Stimulated activated CD8-positive, alpha-beta memory T cell treated with anti-CD3 and anti-CD28 coated beads, Interleukin-15, amount 100 ng/mL, for 1 hour (primary cell): ENCODE measurements around the gene SPSB4.
"Not testable (repeated sequence)": the region's sequence is repeated elsewhere in the genome, so short reads cannot be mapped to it uniquely, and the experiment has no call there.

Source experiments
- DNase-seq: peaks from one replicate; pipeline ENCODE4 v3.0.0-alpha.2; 2020; ENCODE audit warnings: low read depth

SPSB4 gene

DNA sequence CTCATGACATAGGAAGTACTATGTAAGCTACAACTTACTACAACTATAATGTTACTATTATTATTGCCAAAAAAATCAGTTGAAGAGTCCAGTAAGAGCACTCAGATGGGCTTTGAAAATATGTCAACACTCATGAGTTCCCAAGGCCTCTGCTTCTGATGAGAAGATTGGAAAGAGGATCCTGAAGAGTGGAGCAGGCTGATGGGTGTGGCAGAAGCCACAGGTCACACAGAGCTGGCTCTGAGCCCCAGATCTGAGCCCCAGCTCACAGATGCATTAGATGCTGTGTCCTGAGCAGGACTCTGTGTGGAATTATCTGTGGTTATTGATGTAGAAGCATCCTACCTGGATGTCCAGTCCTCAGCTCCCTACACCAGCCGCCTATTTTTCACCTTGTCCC is 65.6 kb downstream of the SPSB4 start:
- DNase-seq: no peak

DNA sequence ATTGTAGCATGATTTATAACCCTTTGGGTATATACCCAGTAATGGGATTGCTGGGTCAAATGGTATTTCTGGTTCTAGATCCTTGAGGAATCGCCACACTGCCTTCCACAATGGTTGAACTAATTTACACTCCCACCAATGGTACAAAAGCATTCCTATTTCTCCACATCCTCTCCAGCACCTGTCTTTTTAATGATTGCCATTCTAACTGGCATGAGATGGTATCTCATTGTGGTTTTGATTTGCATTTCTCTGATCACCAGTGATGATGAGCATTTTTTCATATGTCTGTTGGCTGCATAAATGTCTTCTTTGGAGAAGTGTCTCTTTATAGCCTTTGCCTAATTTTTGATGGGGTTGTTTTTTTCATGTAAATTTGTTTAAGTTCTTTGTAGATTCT is 66.8 kb downstream of the SPSB4 start:
- not testable (repeated sequence) for DNase-seq

DNA sequence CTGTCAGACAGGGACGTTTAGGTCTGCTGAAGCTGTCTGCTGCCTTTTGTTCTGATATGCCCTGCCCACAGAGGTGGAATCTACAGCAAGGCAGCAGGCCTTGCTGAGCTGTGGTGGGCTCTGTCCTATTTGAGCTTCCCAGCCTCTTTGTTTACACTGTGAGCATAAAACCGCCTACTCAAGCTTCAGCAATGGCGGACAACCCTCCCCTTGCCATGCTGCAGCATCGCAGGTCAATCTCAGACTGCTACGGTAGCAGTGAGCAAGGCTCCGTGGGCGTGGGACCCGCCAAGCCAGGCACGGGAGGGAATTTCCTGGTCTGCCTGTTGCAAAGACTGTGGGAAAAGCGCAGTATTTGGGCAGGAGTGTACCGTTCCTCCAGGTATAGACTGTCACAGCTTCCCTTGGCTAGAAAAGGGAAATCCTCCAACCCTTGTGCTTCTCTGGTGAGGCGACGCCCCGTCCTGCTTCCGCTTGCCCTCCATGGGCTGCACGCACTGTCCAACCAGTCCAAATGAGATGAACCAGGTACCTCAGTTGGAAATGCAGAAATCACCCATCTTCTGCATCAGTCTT is 71.4 kb downstream of the SPSB4 start:
- DNase-seq: no peak

DNA sequence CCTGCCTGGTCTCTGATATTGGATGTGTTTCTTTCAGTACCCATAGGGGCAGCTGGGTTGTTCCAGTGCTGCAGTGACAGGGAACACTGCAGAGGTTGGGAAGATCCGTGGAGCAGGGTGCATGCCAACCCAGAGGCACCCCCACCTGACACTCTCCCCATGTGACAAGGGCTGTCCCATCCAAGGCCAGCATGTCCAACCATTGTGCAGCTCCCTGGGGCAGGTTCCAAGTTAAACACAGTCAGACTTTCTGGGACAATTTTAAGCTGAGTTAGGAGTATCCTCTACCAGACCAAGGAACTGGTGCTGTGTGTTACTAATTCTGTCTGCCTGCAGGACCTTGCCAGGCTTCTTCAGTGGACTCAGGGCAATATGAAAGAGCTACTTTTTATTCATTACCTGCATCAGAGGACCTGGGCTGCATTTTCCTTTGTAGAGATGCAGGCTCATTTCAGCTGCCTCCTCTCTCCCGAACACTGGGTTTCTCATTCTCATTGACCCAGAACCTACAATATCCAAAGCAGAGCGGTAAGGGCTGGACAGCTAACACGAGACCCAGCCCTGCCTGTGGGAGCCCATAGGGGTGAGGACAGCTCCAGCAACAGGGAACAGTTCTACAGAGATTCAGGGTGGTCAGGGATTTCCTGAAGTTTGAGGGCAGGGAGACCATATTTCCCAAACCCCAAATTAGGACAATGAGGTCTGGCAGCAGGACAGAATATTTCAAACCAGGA is 72.7 kb downstream of the SPSB4 start:
- no peak for DNase-seq

DNA sequence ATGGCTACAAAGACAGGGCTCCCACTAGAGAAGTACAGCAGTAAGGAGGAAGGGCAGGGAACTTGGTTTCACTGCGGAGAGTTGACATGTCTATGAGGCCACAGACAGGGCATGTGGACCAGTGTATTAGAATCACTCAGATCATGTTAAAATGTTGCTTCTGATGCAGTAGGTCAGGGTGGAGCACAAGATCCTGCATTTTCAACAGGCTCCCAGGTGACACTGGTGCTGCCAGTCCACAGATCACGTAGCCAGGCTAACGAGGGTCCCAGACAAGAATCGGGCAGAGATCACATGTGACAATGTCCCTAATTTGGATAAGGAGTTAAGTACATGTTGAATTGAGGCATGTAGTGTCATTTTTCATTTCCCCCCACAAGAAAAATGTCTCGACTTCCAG is 73.6 kb downstream of the SPSB4 start:
- DNase-seq: no peak

DNA sequence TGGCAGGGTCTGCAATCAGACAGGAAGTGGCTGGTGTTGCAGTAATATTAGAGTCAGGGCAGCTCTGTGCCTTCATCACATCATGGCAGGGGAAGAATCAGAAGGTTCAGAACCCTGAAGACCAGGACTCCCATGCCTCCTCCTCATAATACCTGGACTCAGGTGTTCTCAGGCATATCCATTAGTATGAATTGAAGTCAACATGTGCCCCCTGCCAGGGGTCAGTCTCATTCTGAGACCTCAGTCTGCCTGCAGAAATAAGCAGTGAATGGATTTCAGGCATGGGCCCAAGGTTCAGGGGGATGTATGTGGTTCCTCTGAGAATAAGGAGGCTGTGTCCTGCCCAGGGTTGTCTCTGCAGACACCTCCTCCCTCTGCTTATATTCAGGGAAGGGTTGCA is 74.2 kb downstream of the SPSB4 start:
- no peak for DNase-seq

DNA sequence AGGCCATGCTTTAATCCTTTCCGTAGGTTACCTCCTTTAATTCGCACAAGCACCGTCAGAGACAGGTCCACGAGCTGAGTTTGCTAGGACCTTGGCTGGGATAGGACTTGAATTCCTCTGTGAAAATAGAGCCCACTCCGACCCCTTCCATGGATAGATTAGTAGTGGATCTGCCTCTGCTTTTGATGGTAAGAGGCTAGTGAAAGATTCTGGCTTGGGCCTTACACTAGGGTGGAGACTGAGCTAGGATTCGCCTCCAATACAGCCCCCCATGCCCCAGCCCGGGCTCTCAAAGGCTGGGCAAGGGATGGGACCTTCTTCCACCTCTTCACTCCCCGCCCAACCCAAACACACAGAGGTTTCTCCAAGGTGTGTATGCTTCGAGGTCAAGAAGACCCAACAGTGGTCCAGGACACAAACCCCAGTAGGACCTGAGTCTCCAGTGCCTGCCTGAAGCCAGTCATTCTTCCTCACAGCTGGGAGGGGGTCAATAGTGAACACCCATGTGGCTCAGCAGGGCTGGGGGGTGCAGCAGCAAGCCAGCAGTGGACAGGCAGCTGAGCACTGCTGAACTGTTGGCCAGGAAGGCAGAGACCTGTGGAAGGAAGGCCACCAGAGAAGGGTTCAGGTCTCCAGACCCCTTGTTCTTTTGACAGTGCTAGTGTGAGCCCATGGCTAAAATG is 75.7 kb downstream of the SPSB4 start:
- DNase-seq: no peak

DNA sequence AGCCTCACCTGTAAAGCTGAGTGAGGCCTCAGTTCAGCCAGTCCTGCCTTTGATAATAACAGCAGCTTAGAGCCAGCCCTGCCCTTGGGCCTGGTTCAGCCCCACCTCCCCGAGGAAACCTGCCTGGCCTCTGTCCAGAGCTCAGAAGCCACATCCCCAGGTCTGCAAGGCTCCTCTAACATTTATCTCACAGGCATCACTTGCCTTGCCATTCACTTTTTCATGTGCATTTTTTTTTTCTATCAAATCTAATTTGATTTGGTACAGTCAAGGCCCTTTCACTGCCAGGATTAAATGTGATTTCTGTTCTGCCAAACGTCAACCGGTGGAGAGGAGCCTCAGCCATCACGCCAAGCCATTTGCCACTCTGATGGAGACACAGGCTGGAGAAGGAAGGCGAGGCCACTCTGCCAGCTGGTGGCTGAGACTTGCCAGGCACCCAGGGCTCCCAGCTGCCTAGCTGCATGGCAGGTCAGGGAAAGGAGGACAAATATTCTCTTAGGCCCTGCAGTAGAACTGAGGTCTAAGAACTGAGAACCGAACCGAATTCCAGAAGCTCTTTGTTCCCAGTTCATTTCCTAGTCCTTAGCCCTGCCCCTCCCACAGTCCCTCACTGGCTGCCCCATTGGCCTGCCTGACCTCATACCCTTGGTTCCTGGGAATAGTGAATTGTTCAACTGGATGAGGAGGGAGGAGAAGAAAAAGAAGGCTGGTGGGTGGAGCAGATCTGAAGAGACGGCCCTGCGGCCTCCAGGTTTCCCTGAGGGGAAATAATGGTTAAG is 76.4 kb downstream of the SPSB4 start:
- DNase-seq: no peak

DNA sequence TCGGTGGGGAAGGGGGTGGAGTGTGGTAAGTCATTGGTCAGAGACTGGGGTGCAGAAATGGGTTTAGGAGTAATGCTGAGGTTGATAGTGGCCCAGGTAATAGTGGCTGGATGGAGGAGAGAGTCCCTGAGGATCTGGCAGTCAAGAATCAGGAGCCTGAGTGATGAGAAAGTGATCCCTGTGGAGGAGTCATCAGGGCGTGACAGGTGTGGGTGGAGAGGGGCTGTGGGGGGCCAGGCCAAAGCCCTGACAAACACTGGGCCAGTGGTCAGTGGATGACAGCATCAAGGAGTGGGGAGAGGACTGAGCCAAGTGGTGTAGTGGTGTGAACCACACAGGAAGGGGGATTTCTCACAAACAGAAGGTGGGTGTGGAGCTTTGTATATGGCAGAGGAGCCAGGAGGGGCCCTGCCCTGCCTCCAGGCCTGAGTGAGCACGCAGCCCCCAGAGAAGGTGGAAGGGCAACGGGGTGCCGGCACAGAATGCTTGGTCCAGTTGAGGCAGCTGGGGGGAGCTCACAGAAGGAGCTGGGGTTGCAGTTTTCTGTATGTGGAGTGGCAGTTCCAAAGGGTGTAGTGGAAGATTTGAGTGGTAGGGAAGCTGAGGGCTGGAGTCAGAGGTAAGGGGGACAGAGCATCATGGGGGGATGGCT is 77.1 kb downstream of the SPSB4 start:
- no peak for DNase-seq

DNA sequence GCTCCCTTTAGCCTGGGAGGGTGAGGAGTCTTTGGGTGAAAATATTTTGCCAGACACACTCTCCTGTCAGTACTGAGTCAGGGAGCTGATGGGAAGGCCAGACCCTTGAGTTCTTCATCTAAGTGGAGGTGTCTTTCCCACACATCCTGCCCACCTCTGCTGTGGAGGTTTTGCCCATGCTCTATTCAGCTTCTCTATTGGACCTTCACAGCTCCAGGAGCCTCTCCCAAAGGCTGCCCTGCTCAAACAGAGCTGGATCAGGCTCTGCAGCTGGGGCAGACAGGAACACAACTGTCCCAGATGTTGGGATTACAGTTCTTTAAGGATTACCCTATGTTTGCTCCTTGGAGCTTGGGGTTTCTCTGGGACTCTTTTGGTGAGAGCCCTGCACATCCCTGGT is 77.9 kb downstream of the SPSB4 start:
- no peak for DNase-seq

DNA sequence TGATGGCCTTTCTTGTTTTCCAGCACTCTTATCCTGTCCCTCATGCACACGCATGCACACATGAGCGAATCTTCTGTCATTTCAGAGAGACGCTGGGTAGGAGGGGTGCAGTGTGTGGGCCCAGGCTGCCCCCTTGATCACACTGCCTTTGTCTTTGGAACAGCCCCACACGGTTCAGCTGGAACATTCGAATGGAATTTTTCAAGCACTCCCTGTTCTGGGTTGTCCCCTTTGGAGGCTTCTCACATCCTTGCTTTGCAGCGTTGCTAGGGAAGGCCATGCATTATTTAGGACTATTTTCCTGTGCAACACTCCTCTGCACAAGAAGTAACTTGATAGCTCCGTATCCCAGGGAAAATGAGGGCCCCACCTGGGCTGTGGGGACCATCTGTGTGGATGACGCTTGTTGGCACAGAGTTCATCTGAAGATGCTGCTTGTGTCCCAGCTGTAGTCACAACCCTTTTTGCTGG is 78.4 kb downstream of the SPSB4 start:
- DNase-seq: no peak

DNA sequence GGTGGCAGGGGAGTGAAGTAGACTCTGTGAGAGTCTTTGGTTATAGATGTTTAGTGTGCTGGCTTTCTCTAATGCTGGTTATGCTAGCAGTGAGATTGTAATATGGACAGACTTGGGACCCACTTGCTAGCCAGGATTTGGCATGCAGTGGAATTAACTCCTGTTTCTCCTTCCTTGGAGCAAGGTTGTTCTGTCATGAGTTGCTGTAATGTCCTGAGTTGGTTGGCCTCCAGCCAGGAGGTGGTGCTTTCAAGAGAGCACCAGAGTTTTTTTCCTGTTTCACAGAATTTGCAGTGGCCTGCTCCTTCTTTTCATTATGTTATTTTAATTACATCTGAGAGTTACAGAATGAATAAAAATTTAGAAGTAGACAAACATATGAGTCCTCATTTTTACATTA is 92.4 kb downstream of the SPSB4 start:
- no peak for DNase-seq

DNA sequence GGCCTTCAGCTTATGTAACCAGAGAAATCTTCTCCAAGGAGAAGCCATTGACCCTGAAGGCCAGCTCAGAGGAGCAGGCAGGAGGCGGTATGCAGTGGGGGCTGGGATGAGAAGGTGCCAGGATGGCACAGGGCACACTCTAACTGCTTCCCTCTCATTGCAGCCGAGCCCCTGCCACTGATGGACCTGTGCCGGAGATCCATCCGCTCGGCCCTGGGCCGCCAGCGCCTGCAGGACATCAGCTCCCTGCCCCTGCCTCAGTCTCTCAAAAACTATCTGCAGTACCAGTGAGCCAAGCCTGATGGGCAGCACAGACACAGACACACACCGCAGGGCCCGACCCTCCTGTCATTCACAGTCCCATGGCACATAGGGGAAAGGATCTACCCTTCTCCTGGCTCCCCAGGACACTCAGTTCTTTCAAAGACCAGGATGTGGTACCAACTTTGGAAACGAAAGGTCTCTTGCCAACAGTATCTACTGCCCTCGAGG is 95.9 kb downstream of the SPSB4 start:
- DNase-seq: no peak

DNA sequence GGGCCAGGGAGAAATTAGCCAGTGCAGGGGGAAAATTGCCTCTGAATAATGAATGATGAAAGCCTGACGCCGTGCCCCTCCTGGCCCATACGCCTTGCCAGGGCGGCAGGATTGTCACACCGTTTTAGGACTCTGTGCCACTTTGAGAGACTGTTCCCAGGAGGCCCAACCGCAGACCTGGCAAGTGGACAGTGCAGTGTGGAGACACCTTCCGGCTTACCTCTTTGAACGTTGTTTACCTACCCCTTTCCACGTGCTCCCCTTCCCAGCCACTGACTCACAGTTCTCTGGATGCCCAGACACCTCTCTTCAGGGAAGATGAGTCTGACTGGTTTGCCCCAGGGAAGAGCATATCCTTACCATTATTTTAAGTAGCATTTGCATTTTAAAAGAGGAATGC is 96.5 kb downstream of the SPSB4 start:
- no peak for DNase-seq

DNA sequence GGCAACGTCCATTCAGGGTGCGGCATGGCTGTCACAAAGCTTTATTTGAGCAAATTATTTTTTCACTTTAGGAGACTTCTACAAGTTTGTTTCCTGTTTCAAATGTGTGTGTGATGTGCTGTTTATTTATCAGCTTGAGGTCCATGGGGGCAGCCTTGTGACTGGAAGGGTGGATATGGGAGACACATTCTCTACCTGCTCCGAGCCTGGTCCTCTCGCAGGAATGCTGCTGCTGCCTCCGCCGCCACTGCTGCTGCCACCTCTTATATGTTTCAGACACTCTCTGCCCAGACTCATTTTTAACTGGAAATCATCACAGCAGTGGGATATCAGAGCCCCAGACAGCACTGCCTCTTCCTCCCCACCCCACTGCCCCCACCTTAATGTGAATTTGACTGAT is 97.0 kb downstream of the SPSB4 start:
- DNase-seq: no peak

DNA sequence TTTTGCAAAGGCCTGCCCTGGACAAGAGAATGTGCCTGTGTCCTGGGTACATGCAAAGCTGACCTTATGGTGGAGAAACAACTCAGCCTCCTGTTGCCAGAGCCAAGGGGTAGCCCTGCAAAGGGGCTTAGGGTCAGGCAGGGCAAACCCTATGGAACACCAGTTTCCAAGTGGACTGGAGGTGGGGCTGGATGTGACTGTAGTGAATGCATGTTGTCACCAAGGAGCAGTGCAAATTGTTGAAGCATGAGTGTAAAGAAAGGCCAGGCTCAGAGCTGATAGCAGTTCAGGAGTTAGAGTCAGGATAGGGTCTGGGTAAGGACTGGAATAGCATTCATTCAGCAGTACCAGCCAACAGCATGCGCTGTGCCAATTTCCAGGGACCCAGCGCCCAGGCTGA is 97.6 kb downstream of the SPSB4 start:
- DNase-seq: no peak

DNA sequence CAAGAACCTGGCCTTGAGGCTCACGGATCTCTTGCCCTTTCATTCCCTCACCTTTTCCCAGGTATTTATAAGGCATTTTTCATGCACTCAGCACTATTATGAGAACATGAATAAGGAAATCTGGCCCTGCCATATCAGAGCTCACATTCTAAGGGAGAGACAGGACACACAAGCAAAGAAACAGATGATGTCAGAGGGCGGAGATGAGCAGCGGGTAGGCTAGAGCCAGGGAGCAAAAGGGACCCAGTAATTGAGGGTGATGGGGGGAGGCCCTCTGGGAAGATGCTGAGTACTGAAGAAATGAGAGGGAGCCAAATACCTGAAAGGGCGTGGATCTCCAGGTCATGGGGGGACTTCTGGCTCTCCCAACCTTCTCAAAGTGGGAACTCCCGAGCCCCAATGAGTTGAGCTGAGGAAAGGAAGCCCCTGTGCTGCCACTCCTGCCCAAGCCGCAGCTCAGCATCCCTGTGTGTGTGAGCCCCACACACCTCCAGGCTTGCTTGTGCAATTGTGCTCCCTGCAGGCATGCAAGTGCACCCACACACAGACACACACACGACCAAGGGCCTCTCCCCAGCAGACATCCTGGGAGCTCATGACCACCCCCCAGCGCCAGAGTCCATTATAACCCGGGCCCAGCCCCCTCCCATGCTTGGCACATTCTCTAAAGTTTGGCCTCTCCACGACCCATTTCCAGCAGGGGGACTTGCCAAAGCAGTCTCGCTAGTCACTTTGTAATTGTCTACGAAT is 99.1 kb downstream of the SPSB4 start:
- DNase-seq: no peak

DNA sequence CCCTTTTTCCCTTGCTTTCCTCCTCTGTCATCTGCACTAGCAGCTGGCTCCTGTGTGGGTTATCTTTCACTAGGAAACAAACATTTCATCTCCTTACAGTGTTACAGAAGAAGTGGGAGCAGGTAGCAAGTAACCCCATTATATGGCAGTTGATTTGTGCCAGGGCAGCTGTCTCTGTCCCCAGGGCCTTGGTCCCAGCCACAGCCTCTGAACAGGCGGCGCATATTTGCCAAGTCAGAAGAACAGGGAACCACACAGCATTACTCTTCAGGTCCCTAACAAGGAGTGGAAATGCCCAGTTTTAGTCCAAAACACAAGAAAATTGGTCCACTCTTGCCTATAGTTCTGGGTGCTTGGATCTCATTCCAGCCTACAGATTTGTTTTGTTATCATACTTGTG is 99.8 kb downstream of the SPSB4 start:
- DNase-seq: no peak

DNA sequence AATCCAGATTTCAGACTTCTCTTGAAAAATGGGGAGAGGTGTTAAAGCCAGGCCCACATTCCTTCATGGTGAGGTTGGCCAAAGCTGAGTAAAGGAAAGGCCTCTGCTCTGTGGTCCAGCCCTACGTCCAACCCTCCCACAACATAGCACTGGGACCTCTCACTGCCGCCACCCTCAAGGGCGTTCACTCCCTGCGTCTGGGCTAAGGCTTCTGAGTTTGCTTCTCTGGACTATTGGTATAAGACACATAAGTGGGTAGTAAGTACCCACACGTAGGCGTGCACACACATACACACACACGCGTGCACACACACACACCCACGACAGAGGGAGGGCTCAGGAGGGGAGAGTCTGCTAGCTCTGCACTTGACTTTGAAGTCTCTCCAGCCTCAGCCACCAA is 100.3 kb downstream of the SPSB4 start:
- no peak for DNase-seq

DNA sequence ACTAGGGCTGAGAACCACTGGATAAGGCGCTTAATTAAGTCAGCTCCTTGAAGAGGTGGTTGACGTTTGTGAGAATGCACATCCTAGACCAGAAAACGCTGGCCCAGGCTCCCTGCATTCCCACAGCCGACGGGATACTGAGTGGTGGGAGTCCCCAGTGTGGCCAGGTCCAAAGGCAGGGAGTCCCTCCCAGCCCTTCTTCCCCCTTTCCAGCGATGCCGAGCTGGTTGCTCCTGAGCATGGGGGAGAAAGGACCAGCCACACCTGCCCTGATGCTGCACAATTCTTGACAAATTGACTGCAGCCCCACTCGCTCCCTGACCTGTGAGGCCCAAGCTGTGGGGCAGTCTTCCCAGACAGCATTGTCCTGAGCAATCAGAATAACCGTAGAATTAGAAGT is 101.0 kb downstream of the SPSB4 start:
- no peak for DNase-seq
